Testis (tissue), 5 donors: Measurements from ENCODE around the gene DOK5. TPM values are rescaled to one million over a fixed set of nuclear protein-coding genes. Genes with fewer than 3 reads are reported as not detected.

Experiments
- DNase-seq: peaks from one replicate; pipeline ENCODE4 v3.0.0-alpha.2; 2019
- H3K27ac ChIP-seq, 2 donors: fragments of 200-600 bp; sonication (generic); one replicate each; pipeline ENCODE4 v1.5.1; 2019
- H3K27me3 ChIP-seq: fragments of 200-600 bp; sonication (generic); one replicate; pipeline ENCODE4 v1.5.1; 2019
- H3K36me3 ChIP-seq: fragments of 200-600 bp; sonication (generic); one replicate; pipeline ENCODE4 v1.5.1; 2017; ENCODE audit warnings: low read depth; ENCODE audit errors: missing control alignments
- H3K4me1 ChIP-seq: fragments of 200-600 bp; sonication (generic); one replicate; pipeline ENCODE4 v1.5.1; 2019
- H3K4me3 ChIP-seq, 2 donors: fragments of 200-600 bp; sonication (generic); one replicate each; pipeline ENCODE4 v1.5.1; 2017 to 2019
- H3K9me3 ChIP-seq: fragments of 200-600 bp; sonication (generic); one replicate; pipeline ENCODE4 v1.5.1; 2017
- POLR2A ChIP-seq: fragments of 450-650 bp; IDR thresholded peaks from one replicate; pipeline ENCODE4 v1.6.1; 2017; ENCODE audit warnings: antibody characterized with exemption, mild to moderate bottlenecking, moderate library complexity
- WGBS, 2 donors: methylation state at CpG; one replicate each; pipeline ENCODE4 v1.1.5; 2018; 5-methylcytosine and 5-hydroxymethylcytosine counted together
- intact Hi-C: fragments of 100-400 bp; cut with DNase I; formaldehyde crosslinking; loops from one replicate; pipeline ENCODE4 v1.15.1; 2023; ENCODE audit warnings: low total_unique reads
- long read RNA-seq, 2 donors: transcript quantifications; one replicate each; lab custom pipeline, GENCODE V29; 2026
- polyA plus RNA-seq: library from polyadenylated mRNA; stranded (reverse); fragments of 350-450 nt; fragmentation: Illumina TruSeq; extraction: RNeasy Lipid Tissue Mini Kit (QIAGEN cat#74804); gene quantifications from one replicate; pipeline ENCODE4 v1.2.3, GENCODE V29; 2014; ENCODE audit warnings: low read depth, low replicate concordance; ENCODE audit not compliant: insufficient read depth
- total RNA-seq, 2 donors: library from RNA; depleted of rRNA; stranded (reverse); fragments of >200 nt; gene quantifications; one replicate each; pipeline ENCODE4 v1.2.3, GENCODE V29; 2016
- TF ChIP-seq, protein P1 (sequence below), 3 experiments: fragments of 450-650 bp in 2 of 3; fragments of 200-600 bp in 1 of 3; sonication (generic) in 1 of 3; IDR thresholded peaks; one replicate each; pipeline ENCODE4 v1.5.1; 2016 to 2019; ENCODE audit warnings: antibody characterized with exemption in 3 of 3, mild to moderate bottlenecking in 2 of 3, moderate library complexity in 1 of 3

Gene DOK5
- total RNA-seq (1 to 10 TPM; 1.0 to 1.7 TPM), polyA plus RNA-seq (3.1 TPM)
- long read RNA-seq, donor 1, transcript DOK5-201 (8 exons, 1,963 nt), result major isoform, 5 of 5 reads
- long read RNA-seq, donor 1, partial matches to known transcripts, result 0 of 5 reads
- long read RNA-seq, donor 1, other reads (novel, unspliced or antisense), result 0 of 5 reads
- long read RNA-seq, donor 2, result 0 reads

DNA sequence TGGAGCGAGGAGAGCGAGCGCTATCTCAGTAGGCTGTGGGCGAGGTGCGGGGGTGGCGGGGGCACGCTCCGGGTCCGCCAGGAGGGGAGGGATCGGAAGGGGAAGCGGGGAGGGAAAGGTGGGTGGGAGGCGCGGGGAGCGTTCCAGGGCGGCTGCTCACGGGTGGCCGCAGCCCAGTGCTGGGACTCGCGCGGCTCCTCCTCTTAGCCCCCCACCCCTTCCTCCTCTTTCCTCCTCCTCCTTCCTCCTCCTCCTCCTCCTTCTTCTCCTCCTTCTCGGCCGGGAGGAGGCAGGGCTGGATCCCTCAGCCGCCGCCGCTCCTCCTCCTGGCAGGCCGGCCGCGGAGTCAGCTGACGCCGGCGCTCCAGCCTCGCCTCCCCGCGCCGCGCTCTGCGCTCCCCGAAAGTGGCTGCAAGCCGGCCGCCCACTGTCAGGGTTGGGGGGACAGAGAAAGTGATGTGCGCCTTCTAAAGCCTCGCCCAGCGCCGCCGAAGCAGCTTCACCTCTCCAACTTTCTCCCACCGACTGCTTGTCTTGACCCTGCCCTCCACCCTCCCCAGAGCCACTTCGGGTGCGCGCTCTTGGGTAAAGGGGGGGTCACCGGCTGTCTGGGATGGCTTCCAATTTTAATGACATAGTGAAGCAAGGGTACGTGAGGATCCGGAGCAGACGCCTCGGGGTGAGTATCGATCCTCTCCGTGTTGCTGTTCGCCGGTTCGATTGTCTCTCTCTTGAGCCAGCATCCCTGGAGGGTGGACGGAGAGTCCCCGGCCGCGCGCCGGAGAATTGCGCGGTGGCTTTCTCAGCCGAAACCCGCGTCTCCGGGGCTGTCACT lies at the start of gene DOK5:
Gene DOK5 (plus strand): TSS at position 260 of the 835 bp plus-strand sequence. CDS start 354 bp downstream, at position 614.
- no peak for TF ChIP-seq POLR2A
- TF ChIP-seq, protein P1, sequence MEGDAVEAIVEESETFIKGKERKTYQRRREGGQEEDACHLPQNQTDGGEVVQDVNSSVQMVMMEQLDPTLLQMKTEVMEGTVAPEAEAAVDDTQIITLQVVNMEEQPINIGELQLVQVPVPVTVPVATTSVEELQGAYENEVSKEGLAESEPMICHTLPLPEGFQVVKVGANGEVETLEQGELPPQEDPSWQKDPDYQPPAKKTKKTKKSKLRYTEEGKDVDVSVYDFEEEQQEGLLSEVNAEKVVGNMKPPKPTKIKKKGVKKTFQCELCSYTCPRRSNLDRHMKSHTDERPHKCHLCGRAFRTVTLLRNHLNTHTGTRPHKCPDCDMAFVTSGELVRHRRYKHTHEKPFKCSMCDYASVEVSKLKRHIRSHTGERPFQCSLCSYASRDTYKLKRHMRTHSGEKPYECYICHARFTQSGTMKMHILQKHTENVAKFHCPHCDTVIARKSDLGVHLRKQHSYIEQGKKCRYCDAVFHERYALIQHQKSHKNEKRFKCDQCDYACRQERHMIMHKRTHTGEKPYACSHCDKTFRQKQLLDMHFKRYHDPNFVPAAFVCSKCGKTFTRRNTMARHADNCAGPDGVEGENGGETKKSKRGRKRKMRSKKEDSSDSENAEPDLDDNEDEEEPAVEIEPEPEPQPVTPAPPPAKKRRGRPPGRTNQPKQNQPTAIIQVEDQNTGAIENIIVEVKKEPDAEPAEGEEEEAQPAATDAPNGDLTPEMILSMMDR (IDR thresholded peaks at IDR 0.05), result no peak
- DNase-seq, result peak; percentile 30
- intact Hi-C loops, result no loop called here
- Histone ChIP-seq H3K36me3 (no peaks in the 10 kb centered on the region), H3K4me1 (peaks cover 4% of the 10 kb centered on the region), H3K27ac (no peak within 1 kb of the TSS), H3K9me3 (no peaks in the 10 kb centered on the region), H3K4me3 (peak within 1 kb of the TSS; percentile 43 to 64), H3K27me3 (no peaks in the 10 kb centered on the region)
- 0 to 1% methylated on average over 18 to 64 of the region's 71 CpGs for WGBS, 2 donors

DNA sequence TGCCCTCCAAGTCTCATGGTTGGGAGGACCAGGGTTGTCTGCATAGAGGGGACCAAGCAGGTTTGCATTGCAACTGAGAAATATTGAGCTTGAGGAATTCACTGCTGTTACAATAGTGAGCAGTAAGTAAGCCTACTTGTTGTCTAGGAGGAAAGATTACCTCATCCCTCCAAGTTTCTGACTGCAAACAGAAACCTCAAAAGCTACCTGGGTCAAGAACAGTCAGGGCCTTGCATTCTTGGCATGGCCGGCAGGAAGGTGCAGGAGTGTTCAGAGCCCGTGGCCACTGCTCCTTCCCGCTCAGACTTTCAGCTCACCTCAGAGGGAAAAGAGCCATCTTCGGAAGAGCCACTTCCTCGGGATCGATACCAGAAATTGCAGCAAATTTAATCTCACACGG lies 46.0 kb upstream of the DOK5 start:
- intact Hi-C loops, result no loop called here
- DNase-seq, result no peak
- no peaks in the 10 kb centered on the region for H3K9me3 ChIP-seq
- no peaks in the 10 kb centered on the region for H3K4me1 ChIP-seq
- WGBS, 2 donors, result 85 to 88% methylated on average over 7 of the region's 7 CpGs
- no peaks in the 10 kb centered on the region for H3K36me3 ChIP-seq
- TF ChIP-seq POLR2A, result no peak
- TF ChIP-seq, protein P1 (IDR thresholded peaks at IDR 0.05), result no peak
- no peak overlapping the region for H3K4me3 ChIP-seq
- no peaks in the 10 kb centered on the region for H3K27me3 ChIP-seq
- no peak overlapping the region for H3K27ac ChIP-seq

DNA sequence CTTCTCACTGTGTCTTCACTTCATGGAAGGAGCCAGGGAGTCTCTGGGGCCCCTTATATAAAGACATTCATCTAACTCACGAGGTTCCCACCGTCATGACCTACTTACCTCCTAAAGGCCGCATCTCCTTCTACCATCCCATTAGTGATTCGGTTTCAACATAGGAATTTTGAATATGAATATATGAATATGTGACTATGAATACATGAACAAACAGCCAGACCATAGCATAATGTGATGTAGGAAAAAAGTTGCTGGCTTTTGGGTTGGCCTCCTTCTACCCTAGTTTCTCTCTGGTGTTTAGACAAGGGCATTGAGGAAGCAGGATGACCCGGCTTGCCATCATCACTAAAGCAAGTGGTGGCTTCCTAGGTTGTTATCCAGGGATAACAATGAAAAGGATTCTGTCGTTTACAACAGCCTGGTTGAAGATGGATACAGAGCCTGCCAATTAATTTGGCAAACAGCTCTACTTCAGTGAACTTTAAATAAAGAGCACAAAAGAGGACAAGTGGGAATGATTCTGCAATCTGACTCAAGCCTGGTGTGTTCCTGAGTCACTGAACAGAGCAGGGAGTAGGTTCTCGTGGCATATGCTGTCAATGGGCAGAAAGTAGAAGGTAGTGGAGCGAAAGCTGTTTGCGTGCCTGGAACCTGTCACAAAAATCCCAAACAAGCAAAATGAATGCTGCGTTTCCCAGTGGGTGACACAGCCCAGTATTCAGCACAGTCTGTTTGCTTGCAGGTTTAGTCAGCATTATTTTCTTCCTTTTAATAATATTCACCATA lies 44.0 kb upstream of the DOK5 start:
- no peaks in the 10 kb centered on the region for H3K9me3 ChIP-seq
- no peak for DNase-seq
- H3K27me3 ChIP-seq, result no peaks in the 10 kb centered on the region
- TF ChIP-seq POLR2A, result no peak
- TF ChIP-seq, protein P1 (IDR thresholded peaks at IDR 0.05), result no peak
- intact Hi-C loops, result no loop called here
- H3K27ac ChIP-seq, result no peak overlapping the region
- H3K4me1 ChIP-seq, result no peaks in the 10 kb centered on the region
- no peak overlapping the region for H3K4me3 ChIP-seq
- no peaks in the 10 kb centered on the region for H3K36me3 ChIP-seq
- WGBS, 2 donors, result 76 to 82% methylated on average over 9 to 10 of the region's 10 CpGs

DNA sequence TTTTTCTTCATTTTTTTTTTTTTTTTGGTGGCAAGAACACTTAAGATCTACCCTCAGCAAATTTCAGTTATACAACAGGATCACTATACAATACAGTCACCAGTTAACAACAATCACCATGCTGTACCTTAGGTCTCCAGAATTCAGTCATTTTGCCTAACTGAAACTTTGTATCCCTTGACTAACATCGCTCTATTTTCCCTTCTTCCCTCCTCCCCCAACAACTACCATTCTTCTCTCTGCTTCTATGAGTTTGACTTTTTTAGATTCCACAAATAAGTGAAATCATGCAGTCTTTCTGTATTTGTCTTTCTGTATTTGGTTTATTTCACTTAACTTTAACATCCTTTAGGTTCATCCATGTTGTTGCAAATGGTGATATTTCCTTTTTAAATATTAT lies 42.4 kb upstream of the DOK5 start:
- intact Hi-C loops, result no loop called here
- TF ChIP-seq, protein P1 (IDR thresholded peaks at IDR 0.05), result no peak
- TF ChIP-seq POLR2A, result no peak
- H3K9me3 ChIP-seq, result no peaks in the 10 kb centered on the region
- no peak overlapping the region for H3K4me3 ChIP-seq
- no peaks in the 10 kb centered on the region for H3K4me1 ChIP-seq
- no peak overlapping the region for H3K27ac ChIP-seq
- no peak for DNase-seq
- H3K27me3 ChIP-seq, result no peaks in the 10 kb centered on the region
- 62 to 79% methylated on average over 1 of the region's 1 CpG for WGBS, 2 donors
- no peaks in the 10 kb centered on the region for H3K36me3 ChIP-seq
